Measurements from ENCODE around the gene ALX3. TPM values are rescaled to one million over a fixed set of nuclear protein-coding genes. Genes with fewer than 3 reads are reported as not detected.

Gene ALX3
- total RNA-seq, 1 donor from 2014 or later, result not detected

- DNase-seq (ENCODE audit: low read depth), result no peak
- H3K4me3 ChIP-seq (ENCODE audit: low read depth, low read length), result no peak overlapping the region
- no peak for TF ChIP-seq CTCF (conservative IDR thresholded peaks at IDR 0.05; ENCODE audit: low read depth, low read length)
Observed at GRCh38 chr1:110089561-110090275, 19.2 kb upstream of the ALX3 start.

DNA sequence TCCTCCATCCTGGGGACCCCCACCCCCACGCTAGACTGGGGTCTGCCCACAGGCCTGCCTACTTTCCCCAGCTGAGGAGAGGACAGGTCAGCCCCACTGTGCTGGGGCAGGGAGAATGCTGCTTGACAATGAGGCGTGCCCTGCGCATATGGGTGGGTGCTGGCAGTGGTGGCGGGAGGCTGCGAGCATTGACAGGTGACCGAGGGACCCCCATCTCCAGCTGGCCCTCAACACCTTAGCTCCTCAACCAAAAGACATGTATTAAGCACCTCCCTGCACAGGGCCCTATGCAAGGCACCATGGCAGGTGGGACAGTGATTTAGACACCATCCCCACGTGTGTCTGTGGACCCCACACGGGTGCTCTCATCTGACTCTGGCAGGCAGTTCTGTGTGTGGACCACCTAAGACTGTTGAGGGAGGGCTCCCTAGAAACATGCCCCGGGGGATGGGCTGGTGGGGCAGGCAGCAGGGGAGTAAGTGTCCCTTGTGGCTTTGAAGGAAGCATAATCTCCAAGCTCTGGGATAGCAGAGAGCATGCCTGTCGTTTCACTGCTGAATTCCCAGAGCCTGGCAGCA lies 18.4 kb upstream of the ALX3 start:
- DNase-seq (ENCODE audit: low read depth), result no peak
- H3K4me3 ChIP-seq (ENCODE audit: low read depth, low read length), result no peak overlapping the region
- TF ChIP-seq CTCF (conservative IDR thresholded peaks at IDR 0.05; ENCODE audit: low read depth, low read length), result no peak

- H3K4me3 ChIP-seq (ENCODE audit: low read depth, low read length), result no peak overlapping the region
- TF ChIP-seq CTCF (conservative IDR thresholded peaks at IDR 0.05; ENCODE audit: low read depth, low read length), result peak; percentile 64
- no peak for DNase-seq (ENCODE audit: low read depth)
Observed at GRCh38 chr1:110087812-110088738, 17.6 kb upstream of the ALX3 start.

DNA sequence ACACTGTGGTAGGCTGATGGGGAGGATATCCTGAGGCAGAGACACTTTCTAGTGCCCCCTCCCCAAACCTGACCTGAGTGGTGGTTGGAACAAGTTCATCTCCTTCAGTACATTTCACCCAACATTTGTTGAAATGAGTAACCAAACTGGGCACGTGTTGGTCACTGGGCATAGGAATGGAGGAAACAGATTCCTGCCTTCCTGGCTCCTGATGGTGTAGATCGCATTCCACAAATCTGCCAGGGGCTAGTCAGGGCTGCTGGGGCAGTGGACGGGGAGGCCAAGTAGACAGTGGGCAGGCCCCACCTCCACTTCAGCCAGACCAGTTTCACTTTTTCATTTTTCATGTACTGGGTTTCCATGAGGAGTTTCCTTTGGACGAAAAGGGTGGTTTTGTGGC lies 16.5 kb upstream of the ALX3 start:
- H3K4me3 ChIP-seq (ENCODE audit: low read depth, low read length), result no peak overlapping the region
- no peak for DNase-seq (ENCODE audit: low read depth)
- no peak for TF ChIP-seq CTCF (conservative IDR thresholded peaks at IDR 0.05; ENCODE audit: low read depth, low read length)

DNA sequence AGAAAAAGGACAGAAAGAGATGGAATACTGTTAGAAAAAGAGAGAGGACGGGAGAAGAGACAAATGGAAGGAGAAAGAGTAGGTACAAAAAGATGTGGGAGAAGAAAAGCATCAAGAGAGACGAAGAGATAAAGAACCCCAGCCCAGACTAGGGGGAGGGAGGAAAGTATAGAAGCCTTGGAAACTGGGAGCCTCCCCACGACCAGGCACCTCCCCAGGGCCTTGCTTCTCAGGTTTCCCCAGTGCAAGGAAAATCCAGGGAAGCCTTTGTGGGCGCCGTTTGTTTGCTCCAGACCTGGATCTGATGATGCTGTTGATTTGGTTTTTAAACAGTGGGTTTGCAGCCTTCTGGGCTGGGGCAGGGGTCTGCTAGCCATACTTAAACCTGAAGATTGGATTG lies 15.2 kb upstream of the ALX3 start:
- TF ChIP-seq CTCF (conservative IDR thresholded peaks at IDR 0.05; ENCODE audit: low read depth, low read length), result no peak
- no peak overlapping the region for H3K4me3 ChIP-seq (ENCODE audit: low read depth, low read length)
- DNase-seq (ENCODE audit: low read depth), result no peak

DNA sequence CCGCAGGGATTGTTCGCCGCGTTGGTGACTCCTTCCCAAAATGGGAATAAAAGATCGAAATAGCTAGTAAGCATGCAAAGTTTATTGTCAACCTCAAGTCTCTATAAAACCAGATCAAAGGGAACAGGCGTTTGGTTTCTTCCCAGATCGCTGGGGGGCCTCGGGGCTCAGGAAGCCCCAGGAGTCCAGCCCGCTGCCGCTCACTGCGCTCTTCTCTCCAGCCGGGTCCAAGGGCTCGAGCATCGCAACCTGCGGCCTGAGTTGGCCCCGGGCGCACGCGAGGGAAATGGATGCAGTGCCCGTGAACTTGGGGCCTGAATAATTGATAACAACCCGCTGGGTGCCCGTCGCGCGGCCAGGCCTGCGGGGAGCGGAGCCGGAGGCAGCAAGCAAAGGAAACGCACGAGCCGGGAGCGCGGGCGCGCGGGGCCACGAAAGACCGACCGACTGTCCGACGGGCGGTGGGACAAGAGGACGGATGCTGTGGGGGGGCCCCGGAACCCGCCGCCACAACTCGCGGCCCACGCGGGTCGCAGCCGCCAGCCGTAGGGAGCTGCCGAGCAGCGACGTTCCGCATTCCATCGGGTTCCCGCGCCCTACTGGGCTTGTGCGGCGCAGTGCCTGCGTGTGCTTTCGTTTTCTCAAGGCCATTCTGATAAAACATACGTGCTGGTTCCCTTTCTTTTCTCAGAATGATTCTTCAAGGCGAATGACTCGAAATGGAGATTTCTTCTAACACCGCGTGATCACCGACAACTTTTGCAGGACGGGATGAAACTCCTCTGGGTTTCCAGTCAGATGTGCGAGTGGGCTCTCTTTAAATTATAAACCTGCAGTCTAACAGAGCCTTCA lies 14.0 kb upstream of the ALX3 start:
- no peak for DNase-seq (ENCODE audit: low read depth)
- no peak for TF ChIP-seq CTCF (conservative IDR thresholded peaks at IDR 0.05; ENCODE audit: low read depth, low read length)
- peak overlapping the region; percentile 43 for H3K4me3 ChIP-seq (ENCODE audit: low read depth, low read length)
